Astrocyte (in vitro differentiated cells and primary cell): ENCODE measurements around the gene MORN1. TPM values are rescaled to one million over a fixed set of nuclear protein-coding genes. Genes with fewer than 3 reads are reported as not detected.

Experiments
- DNase-seq: peaks from one replicate; pipeline ENCODE4 v3.0.0-alpha.2; 2010; ENCODE audit warnings: low read depth
- FAIRE-seq: peaks from 2 replicates; lab custom pipeline; 2011; peaks lifted over from hg19 to GRCh38; lab: Jason Lieb, UNC
- H2AFZ ChIP-seq: 2 replicates; pipeline ENCODE4 v1.6.0; 2012; ENCODE audit warnings: low read depth, low read length, inconsistent platforms
- H3K27ac ChIP-seq: 2 replicates; pipeline ENCODE4 v1.5.1; 2011; ENCODE audit warnings: low read depth, low read length, inconsistent platforms
- H3K27me3 ChIP-seq: 2 replicates; pipeline ENCODE4 v1.6.0; 2011; ENCODE audit warnings: low read length, inconsistent platforms; ENCODE audit not compliant: insufficient read depth
- H3K36me3 ChIP-seq: 2 replicates; pipeline ENCODE4 v1.5.1; 2011; ENCODE audit warnings: low read length, inconsistent platforms; ENCODE audit not compliant: insufficient read depth
- H3K4me1 ChIP-seq: 2 replicates; pipeline ENCODE4 v1.5.1; 2011; ENCODE audit warnings: low read length, inconsistent platforms; ENCODE audit not compliant: insufficient read depth
- H3K4me2 ChIP-seq: 2 replicates; pipeline ENCODE4 v1.6.0; 2012; ENCODE audit warnings: low read length, inconsistent platforms
- H3K4me3 ChIP-seq: 2 replicates; pipeline ENCODE4 v1.5.1; 2011; ENCODE audit warnings: low read depth, mild to moderate bottlenecking, low read length, inconsistent platforms; ENCODE audit not compliant: insufficient read depth
- H3K79me2 ChIP-seq: 2 replicates; pipeline ENCODE4 v1.6.0; 2012; ENCODE audit warnings: mild to moderate bottlenecking, low read length, inconsistent platforms; ENCODE audit not compliant: insufficient read depth
- H3K9ac ChIP-seq: 2 replicates; pipeline ENCODE4 v1.6.0; 2012; ENCODE audit warnings: mild to moderate bottlenecking, low read length, inconsistent platforms
- H3K9me3 ChIP-seq: 2 replicates; pipeline ENCODE4 v1.5.1; 2012; ENCODE audit warnings: low read depth, mild to moderate bottlenecking, low read length, inconsistent platforms; ENCODE audit not compliant: insufficient read depth
- H4K20me1 ChIP-seq: 2 replicates; pipeline ENCODE4 v1.6.0; 2012; ENCODE audit warnings: low read length, inconsistent platforms; ENCODE audit not compliant: insufficient read depth
- H3K27ac Mint-ChIP-seq: one replicate; pipeline ENCODE4 v1.8.0; 2021; ENCODE audit warnings: mild to moderate bottlenecking, mixed read lengths; ENCODE audit not compliant: unreplicated experiment
- H3K27me3 Mint-ChIP-seq: one replicate; pipeline ENCODE4 v1.8.0; 2021; ENCODE audit warnings: low read depth, mixed read lengths; ENCODE audit not compliant: unreplicated experiment
- H3K36me3 Mint-ChIP-seq: one replicate; pipeline ENCODE4 v1.8.0; 2021; ENCODE audit warnings: low read depth, mixed read lengths; ENCODE audit not compliant: unreplicated experiment
- H3K4me1 Mint-ChIP-seq: one replicate; pipeline ENCODE4 v1.8.0; 2021; ENCODE audit warnings: low read depth, mixed read lengths; ENCODE audit not compliant: unreplicated experiment
- H3K4me3 Mint-ChIP-seq: one replicate; pipeline ENCODE4 v1.8.0; 2021; ENCODE audit warnings: mild to moderate bottlenecking, moderate library complexity, mixed read lengths; ENCODE audit not compliant: unreplicated experiment
- H3K9me3 Mint-ChIP-seq: one replicate; pipeline ENCODE4 v1.8.0; 2021; ENCODE audit warnings: mild to moderate bottlenecking, mixed read lengths; ENCODE audit not compliant: unreplicated experiment
- EZH2 ChIP-seq: IDR thresholded peaks from 2 replicates; pipeline ENCODE4 v1.6.1; 2012; ENCODE audit warnings: mild to moderate bottlenecking, low read length, inconsistent platforms; ENCODE audit not compliant: insufficient read depth
- total RNA-seq: library from RNA; stranded (reverse); gene quantifications from 2 replicates; pipeline ENCODE4 v1.2.1, GENCODE V29; 2021
- TF ChIP-seq, protein P1 (sequence below): IDR thresholded peaks from 2 replicates; pipeline ENCODE4 v1.5.1; 2011; ENCODE audit warnings: low read depth, mild to moderate bottlenecking, inconsistent platforms, low read length, moderate library complexity; ENCODE audit not compliant: insufficient read depth

The MORN1 gene
- total RNA-seq, 1 donor from 2014 or later = 9.2 TPM

DNA sequence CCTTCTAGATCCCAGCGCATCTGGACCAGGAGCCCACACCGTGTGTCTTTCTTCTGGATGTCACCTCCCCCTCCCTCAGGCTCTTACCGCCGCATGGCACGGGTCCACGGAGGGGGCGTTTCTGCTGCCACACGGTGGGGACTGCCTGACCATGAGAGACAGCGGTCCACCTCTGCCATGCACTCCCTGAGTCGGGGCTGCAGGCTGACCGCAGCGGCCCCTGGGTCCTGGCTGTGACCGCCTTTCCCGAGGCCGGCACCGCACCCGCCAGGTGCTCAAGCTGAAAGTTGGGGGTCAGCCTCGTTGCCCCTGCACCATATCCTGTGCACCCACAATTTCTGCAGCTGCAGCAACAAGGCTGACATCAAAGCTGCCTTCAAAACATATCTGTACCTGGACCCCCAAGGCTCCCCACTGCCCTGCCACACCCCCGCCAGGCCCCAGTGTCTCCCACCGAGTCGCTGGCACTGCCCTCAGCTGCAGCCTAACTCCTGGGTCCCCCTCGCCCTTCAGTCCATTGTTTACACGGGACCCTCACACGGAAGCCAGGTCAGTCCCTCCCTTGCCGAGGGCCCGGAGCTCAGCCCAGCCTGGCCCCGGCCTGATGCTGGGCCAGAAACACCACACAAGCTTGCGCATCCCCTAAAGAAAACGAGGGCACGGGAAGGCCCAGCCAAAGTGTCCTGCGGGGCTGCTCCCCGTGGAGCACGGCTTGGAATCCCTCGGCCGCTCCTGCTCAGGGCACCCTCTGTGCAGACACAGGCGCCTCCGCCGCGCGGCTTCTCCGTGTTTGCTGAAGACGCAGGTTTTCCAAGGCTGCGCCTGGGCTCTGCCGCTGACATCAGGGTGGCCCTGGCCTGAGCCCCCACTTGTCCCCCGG is 51.9 kb downstream of the MORN1 start:
- no peak overlapping the region for H2AFZ ChIP-seq
- Mint-ChIP-seq H3K27ac (no peak overlapping the region), H3K36me3 (peaks cover 2% of the 10 kb centered on the region)

GRCh38 chr1:2337501-2337900 is 53.9 kb downstream of the MORN1 start:
- Histone ChIP-seq H3K36me3 (no peaks in the 10 kb centered on the region), H3K4me1 (peaks cover 4% of the 10 kb centered on the region), H3K27me3 (no peaks in the 10 kb centered on the region), H2AFZ (no peak overlapping the region), H3K9me3 (no peaks in the 10 kb centered on the region), H3K79me2 (no peaks in the 10 kb centered on the region), H3K27ac (no peak overlapping the region), H4K20me1 (no peaks in the 10 kb centered on the region), H3K9ac (no peak overlapping the region), H3K4me3 (no peak overlapping the region), H3K4me2 (no peak overlapping the region)
- H3K4me1 Mint-ChIP-seq = peaks cover 2% of the 10 kb centered on the region
- TF ChIP-seq, protein P1, sequence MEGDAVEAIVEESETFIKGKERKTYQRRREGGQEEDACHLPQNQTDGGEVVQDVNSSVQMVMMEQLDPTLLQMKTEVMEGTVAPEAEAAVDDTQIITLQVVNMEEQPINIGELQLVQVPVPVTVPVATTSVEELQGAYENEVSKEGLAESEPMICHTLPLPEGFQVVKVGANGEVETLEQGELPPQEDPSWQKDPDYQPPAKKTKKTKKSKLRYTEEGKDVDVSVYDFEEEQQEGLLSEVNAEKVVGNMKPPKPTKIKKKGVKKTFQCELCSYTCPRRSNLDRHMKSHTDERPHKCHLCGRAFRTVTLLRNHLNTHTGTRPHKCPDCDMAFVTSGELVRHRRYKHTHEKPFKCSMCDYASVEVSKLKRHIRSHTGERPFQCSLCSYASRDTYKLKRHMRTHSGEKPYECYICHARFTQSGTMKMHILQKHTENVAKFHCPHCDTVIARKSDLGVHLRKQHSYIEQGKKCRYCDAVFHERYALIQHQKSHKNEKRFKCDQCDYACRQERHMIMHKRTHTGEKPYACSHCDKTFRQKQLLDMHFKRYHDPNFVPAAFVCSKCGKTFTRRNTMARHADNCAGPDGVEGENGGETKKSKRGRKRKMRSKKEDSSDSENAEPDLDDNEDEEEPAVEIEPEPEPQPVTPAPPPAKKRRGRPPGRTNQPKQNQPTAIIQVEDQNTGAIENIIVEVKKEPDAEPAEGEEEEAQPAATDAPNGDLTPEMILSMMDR = no peak
- TF ChIP-seq EZH2 = no peak
- FAIRE-seq = no peak
- H3K9me3 Mint-ChIP-seq = no peaks in the 10 kb centered on the region
- H3K36me3 Mint-ChIP-seq = peaks cover 2% of the 10 kb centered on the region
- H3K27me3 Mint-ChIP-seq = peaks cover 23% of the 10 kb centered on the region
- no peak overlapping the region for H3K4me3 Mint-ChIP-seq
- DNase-seq = no peak
- H3K27ac Mint-ChIP-seq = no peak overlapping the region

More for the DNA sequence above, 51.9 kb downstream of the MORN1 start:
- H3K4me3 Mint-ChIP-seq = no peak overlapping the region
- Histone ChIP-seq H4K20me1 (no peaks in the 10 kb centered on the region), H3K4me2 (no peak overlapping the region), H3K36me3 (no peaks in the 10 kb centered on the region), H3K4me1 (peaks cover 4% of the 10 kb centered on the region), H3K9ac (no peak overlapping the region), H3K4me3 (no peak overlapping the region), H3K9me3 (no peaks in the 10 kb centered on the region), H3K27me3 (no peaks in the 10 kb centered on the region), H3K79me2 (no peaks in the 10 kb centered on the region), H3K27ac (no peak overlapping the region)
- H3K27me3 Mint-ChIP-seq = peaks cover 22% of the 10 kb centered on the region
- H3K4me1 Mint-ChIP-seq = peaks cover 2% of the 10 kb centered on the region
- DNase-seq (no peak), FAIRE-seq (no peak)
- H3K9me3 Mint-ChIP-seq = no peaks in the 10 kb centered on the region
- no peak for TF ChIP-seq EZH2
- TF ChIP-seq, protein P1 = no peak

GRCh38 chr1:2337081-2337480 is 54.3 kb downstream of the MORN1 start:
- Mint-ChIP-seq H3K4me1 (peaks cover 2% of the 10 kb centered on the region), H3K9me3 (no peaks in the 10 kb centered on the region), H3K36me3 (peaks cover 2% of the 10 kb centered on the region), H3K4me3 (no peak overlapping the region), H3K27me3 (peaks cover 23% of the 10 kb centered on the region), H3K27ac (no peak overlapping the region)
- Histone ChIP-seq H3K36me3 (no peaks in the 10 kb centered on the region), H3K9ac (no peak overlapping the region), H3K27ac (no peak overlapping the region), H2AFZ (no peak overlapping the region), H3K27me3 (no peaks in the 10 kb centered on the region), H3K9me3 (no peaks in the 10 kb centered on the region), H3K4me3 (no peak overlapping the region), H4K20me1 (no peaks in the 10 kb centered on the region), H3K4me1 (peaks cover 4% of the 10 kb centered on the region), H3K79me2 (no peaks in the 10 kb centered on the region), H3K4me2 (no peak overlapping the region)
- no peak for DNase-seq
- TF ChIP-seq, protein P1 = no peak
- TF ChIP-seq EZH2 = no peak
- FAIRE-seq = no peak
